ENCODE data around the gene TFPI.

Gene TFPI

GRCh38 chr2:187504312-187504921, 49.8 kb downstream of the TFPI start:
- no peak overlapping the region for H3K4me3 ChIP-seq (replicated peaks; ENCODE audit: low read depth, low read length)
- no peaks in the 10 kb centered on the region for H3K36me3 ChIP-seq (ENCODE audit: control insufficient read depth, insufficient read depth, low read length)
- no peak for DNase-seq (ENCODE audit: extremely low read depth, insufficient read length)
- no peak for TF ChIP-seq CTCF (IDR thresholded peaks at IDR 0.05; ENCODE audit: insufficient read depth, low read length, poor library complexity, severe bottlenecking)
- no peaks in the 10 kb centered on the region for H3K27me3 ChIP-seq (replicated peaks; ENCODE audit: control insufficient read depth, insufficient read depth, low read length)

- Histone ChIP-seq H3K36me3 (ENCODE audit: control insufficient read depth, insufficient read depth, low read length) (no peaks in the 10 kb centered on the region), H3K4me3 (replicated peaks; ENCODE audit: low read depth, low read length) (no peak overlapping the region), H3K27me3 (replicated peaks; ENCODE audit: control insufficient read depth, insufficient read depth, low read length) (no peaks in the 10 kb centered on the region)
- no peak for TF ChIP-seq CTCF (IDR thresholded peaks at IDR 0.05; ENCODE audit: insufficient read depth, low read length, poor library complexity, severe bottlenecking)
- no peak for DNase-seq (ENCODE audit: extremely low read depth, insufficient read length)
Measured at GRCh38 chr2:187503700-187504099, 50.5 kb downstream of the TFPI start.

GRCh38 chr2:187502467-187502866, 51.8 kb downstream of the TFPI start:
- Histone ChIP-seq H3K27me3 (replicated peaks; ENCODE audit: control insufficient read depth, insufficient read depth, low read length) (no peaks in the 10 kb centered on the region), H3K4me3 (replicated peaks; ENCODE audit: low read depth, low read length) (no peak overlapping the region), H3K36me3 (ENCODE audit: control insufficient read depth, insufficient read depth, low read length) (no peaks in the 10 kb centered on the region)
- no peak for TF ChIP-seq CTCF (IDR thresholded peaks at IDR 0.05; ENCODE audit: insufficient read depth, low read length, poor library complexity, severe bottlenecking)
- DNase-seq (ENCODE audit: extremely low read depth, insufficient read length) = no peak

GRCh38 chr2:187500585-187501359, 53.5 kb downstream of the TFPI start:
- H3K36me3 ChIP-seq (ENCODE audit: control insufficient read depth, insufficient read depth, low read length) = no peaks in the 10 kb centered on the region
- H3K27me3 ChIP-seq (replicated peaks; ENCODE audit: control insufficient read depth, insufficient read depth, low read length) = no peaks in the 10 kb centered on the region
- no peak overlapping the region for H3K4me3 ChIP-seq (replicated peaks; ENCODE audit: low read depth, low read length)
- DNase-seq (ENCODE audit: extremely low read depth, insufficient read length) = no peak
- TF ChIP-seq CTCF (IDR thresholded peaks at IDR 0.05; ENCODE audit: insufficient read depth, low read length, poor library complexity, severe bottlenecking) = peak; percentile 3

GRCh38 chr2:187499941-187500532, 54.2 kb downstream of the TFPI start:
- Histone ChIP-seq H3K4me3 (replicated peaks; ENCODE audit: low read depth, low read length) (no peak overlapping the region), H3K36me3 (ENCODE audit: control insufficient read depth, insufficient read depth, low read length) (no peaks in the 10 kb centered on the region), H3K27me3 (replicated peaks; ENCODE audit: control insufficient read depth, insufficient read depth, low read length) (no peaks in the 10 kb centered on the region)
- no peak for DNase-seq (ENCODE audit: extremely low read depth, insufficient read length)
- TF ChIP-seq CTCF (IDR thresholded peaks at IDR 0.05; ENCODE audit: insufficient read depth, low read length, poor library complexity, severe bottlenecking) = peak; percentile 68

All from GM06990 (cell line).